Cerebellar nuclear complex (tissue), 1 donor: ENCODE results near the gene BCKDHB.
"Not testable (repeated sequence)": the region's sequence is repeated elsewhere in the genome, so short reads cannot be mapped to it uniquely, and the experiment has no call there.

Source experiments
- DNase-seq, 2 experiments: peaks; one replicate each; lab custom pipeline; 2025; lab: John Stamatoyannopoulos, UW

The BCKDHB gene

GRCh38 chr6:80209430-80209829 is 103.0 kb downstream of the BCKDHB start:
- no peak for DNase-seq

GRCh38 chr6:80210618-80211017 is 104.1 kb downstream of the BCKDHB start:
- no peak for DNase-seq

- no peak for DNase-seq
These were observed 104.8 kb downstream of the BCKDHB start for GRCh38 chr6:80211286-80211685.

DNA sequence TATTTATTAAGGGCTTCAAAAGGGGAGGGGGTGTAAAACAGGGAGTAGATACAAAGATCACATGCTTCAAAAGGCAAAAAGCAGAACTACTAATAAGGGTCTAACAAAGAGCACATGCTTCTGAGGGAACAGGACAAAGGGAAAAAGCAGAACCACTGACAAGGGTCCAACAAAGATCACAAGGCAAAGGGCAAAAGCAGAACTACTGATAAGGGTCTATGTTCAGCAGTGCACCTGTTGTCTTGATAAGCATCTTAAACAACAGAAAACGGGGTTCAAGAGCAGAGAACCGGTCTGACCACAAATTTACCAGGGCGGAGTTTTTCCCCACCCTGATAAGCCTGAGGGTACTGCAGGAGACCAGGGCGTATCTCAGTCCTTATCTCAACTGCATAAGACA is 105.4 kb downstream of the BCKDHB start:
- not testable (repeated sequence) for DNase-seq

DNA sequence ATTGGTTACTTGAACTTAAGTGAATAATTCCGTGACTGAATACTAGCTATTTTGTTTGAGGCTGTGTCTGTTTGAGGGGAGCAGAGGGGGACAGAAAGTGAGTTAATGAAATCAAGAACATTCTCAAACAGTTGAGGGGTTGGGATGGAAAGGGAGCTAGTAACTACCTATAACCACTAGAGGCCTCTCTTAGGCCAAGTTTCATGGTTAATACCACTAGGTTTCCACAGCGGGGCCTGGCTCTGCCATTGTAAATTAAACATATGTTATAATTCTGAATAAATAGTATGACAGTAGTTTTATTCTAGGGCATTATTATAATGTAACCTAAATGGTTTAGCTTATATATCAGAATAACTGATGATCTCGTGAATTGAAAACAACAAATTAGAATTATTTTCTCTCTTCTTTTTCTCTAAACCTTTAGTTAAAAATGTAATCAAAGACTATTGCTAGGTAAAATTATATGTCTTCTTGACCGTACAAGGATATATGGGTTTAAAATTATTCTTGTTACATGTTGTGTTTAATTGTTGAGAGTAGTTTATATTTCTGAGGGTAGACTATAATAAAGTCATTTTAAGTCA is 108.1 kb downstream of the BCKDHB start:
- peak in 1 of 2 experiments; percentile 2 for DNase-seq

DNA sequence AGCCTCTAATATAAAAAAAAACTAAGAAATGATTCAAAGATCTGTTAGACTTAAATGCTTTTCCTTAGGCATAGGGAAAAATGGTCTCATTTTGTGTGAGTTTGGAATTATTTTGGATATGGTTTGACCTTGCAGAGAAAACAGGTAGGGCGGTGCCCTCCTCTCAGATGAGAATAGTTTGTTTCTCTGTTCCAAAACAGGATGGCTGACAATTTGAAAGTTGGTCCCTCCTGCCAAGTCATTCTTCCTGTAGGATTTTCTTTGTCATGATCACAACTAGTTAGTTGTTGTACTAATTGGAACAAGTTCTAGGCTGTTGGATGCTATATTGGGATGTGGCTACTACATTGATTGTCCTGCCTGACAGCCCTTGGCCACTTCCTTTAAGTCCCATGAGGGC is 108.6 kb downstream of the BCKDHB start:
- DNase-seq: no peak

GRCh38 chr6:80217794-80218193 is 111.3 kb downstream of the BCKDHB start:
- no peak for DNase-seq

DNA sequence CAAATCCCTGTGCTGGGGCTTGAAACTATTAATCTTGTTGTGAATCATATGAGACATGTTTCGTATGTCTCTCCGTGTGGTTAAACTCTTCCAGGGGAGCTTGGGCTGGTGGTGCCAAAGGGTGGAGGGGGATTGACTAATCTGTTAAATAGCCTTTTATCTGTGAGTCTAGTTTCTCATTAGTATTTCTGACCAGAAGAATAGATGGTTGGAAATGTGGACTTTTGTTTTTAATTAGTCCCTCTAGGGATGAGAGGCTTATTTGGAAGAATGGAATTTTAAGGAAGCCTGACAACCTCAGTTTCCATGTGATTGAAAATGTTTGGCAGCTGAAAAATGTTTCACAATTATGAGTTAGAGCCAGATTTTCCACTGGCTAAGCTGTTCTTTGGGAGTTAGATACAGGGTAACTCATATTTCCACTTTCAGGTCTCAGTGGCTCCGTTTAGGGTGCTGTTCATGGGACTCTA is 117.3 kb downstream of the BCKDHB start:
- DNase-seq: no peak

DNA sequence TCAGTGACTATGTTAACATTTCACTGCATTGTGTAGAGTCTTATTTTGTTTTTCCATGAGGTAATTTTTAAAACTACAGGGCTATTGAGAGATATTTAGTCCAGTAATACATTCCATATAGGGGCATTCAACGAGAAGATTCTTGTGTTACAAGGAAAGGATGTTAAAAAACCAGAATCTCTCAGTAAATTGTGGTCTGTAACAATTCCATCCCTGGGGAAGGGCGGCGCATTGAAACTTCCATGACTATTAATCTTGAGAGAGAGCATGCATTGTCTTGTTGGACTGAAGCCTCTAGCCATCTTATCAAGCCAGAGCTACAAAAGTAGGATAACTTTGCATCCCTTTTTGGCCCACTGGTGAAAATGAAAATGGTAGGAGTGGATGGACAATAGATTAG is 119.7 kb downstream of the BCKDHB start:
- no peak for DNase-seq

GRCh38 chr6:80226699-80227098 is 120.2 kb downstream of the BCKDHB start:
- DNase-seq: no peak

DNA sequence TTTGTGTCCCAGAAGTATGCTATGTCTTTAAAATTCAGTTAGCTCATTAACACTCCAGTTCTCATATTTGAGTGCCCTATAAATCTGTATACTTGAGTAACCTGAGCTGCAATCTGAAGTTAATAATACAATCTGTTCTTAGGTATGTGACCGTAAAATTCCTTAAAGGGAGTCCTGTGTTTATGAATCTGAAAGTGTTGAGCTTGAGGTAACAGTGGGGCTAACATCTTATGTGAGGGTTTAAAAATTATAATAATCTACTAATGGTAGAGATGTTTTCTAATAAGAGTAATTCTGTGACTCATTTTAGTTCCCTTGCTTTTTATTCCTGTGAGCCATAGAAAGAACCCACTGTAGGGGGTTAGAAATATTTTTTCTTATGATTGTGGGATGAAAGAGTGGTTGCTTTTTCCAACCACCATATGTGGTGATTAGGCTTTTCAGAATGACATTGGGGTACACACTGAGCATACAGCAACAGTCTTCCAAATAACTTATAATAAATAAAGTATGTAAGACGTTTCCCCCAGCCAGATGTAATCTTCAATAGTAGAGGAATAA is 121.2 kb downstream of the BCKDHB start:
- DNase-seq: no peak

DNA sequence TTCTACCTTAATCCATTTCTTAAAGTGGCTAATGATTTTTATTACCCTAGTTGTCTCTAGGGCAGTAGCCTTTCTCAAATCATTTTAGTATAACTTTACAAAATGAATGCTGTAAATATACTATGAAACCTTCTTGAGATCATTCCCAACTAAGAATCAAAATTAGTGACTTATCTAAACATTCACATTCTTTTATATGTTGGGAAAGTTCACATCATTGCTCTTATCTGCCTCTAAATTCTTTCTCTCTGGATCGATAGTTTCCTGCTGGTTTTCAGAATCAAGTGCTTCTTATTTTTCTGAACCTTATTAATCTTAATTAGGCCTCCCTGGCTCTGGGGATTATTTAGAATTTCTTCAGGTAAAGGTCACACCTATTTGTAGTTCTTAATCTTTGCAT is 126.8 kb downstream of the BCKDHB start:
- no peak for DNase-seq

DNA sequence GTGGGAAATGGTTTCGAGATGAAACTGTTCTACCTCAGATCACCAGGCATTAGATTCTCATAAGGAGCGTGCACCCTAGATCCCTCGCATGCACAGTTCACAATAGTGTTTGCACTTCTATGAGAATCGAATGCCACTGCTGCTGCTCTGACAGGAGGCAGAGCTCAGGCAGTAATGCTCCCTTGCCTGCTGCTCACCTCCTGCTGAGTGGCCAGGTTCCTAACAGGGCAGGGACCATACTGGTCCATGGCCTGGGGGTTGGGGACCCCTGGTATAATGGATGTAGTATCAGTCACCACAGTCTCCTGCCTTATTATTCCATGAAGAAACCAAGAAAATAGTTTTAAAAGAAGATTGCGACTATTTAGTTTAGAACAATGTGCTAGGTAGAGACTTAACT is 127.5 kb downstream of the BCKDHB start:
- no peak for DNase-seq

GRCh38 chr6:80234401-80234800 is 127.9 kb downstream of the BCKDHB start:
- no peak for DNase-seq

- DNase-seq: no peak
These were observed 128.4 kb downstream of the BCKDHB start for GRCh38 chr6:80234908-80235307.

DNA sequence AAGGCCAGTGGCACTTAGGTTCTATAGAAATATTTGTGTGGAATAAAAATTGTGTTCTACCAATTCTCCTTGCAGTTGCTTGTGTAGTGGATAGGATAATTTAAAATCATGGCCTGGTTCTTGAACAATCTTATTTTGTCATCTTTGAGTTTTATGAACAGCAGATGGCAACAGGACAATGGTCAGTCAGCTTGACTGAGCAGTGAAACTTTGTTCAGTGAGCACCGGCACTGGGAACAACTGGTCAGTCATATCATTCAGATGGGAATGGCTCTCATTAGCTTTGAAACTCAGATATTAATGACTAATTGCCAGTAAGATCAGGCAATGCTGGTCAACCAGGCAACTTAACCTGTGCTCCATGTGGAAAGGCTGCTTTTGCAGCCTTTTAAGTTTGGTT is 129.2 kb downstream of the BCKDHB start:
- no peak for DNase-seq

- DNase-seq: not testable (repeated sequence)
These were observed 132.3 kb downstream of the BCKDHB start for GRCh38 chr6:80238754-80239153.

DNA sequence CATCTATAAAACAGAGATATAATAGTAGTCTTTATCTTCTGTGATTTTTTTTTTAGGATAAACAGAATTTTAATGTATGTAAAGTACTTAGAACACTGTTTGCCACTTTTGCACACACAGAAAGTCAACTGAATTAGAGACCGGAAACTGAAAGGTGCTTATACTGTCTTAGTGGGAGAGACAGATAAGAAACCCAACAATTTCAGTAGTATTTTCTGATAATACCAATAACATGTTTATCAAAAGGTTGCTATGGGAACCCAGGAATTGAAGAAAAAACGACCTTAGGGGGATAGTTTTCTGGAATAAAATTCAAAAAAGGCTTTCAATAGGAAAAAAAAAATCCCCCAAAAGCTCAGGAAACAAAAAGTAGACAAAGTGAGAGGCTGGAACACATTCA is 138.6 kb downstream of the BCKDHB start:
- no peak for DNase-seq

- DNase-seq: no peak
These were observed 143.4 kb downstream of the BCKDHB start for GRCh38 chr6:80249897-80250296.

DNA sequence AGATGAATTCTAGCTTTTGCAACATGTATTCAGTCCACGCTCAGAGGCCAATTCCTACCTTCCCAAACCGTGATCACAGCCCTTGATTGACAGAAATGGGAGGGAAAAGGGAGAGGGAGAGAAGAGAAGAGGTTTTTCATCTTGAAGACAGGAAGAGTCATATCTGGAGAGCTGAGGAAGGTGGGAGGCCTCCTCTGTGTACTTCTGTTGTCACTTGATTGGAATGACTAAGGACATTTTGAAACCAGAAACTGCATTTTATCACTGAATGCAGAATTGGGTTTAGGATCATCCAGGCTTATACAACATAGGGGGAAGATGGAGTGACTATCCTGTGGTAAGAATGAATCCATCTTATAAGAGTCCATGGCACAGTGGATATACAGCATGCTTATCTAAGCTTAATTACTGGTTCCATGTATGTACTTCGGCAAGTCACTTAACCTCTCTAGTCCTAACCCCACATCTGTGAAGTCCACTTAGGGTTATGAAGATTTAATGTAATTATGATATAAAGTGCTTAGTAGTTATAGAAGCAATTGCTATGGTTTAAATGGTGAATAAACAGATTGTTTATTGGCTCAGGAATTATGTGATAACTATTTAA is 144.0 kb downstream of the BCKDHB start:
- DNase-seq: no peak

DNA sequence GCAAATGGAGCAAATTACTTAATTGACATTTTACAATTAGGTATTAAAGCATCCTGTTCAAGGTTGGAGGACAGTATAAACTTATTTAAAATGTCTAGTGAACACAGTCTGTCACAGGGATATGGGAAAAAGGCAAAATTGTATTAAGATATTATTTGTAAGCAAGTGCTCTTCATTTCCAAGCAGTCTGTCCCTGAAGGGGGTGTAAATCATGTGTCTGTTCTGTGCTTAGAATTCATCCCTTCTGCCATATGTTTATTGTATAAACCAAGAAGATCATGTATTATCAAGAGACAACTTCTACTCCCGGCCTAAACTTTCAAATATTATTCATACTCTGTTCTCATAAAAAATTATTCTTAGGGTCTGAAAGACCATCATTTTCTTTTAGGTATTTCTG is 144.8 kb downstream of the BCKDHB start:
- no peak for DNase-seq

DNA sequence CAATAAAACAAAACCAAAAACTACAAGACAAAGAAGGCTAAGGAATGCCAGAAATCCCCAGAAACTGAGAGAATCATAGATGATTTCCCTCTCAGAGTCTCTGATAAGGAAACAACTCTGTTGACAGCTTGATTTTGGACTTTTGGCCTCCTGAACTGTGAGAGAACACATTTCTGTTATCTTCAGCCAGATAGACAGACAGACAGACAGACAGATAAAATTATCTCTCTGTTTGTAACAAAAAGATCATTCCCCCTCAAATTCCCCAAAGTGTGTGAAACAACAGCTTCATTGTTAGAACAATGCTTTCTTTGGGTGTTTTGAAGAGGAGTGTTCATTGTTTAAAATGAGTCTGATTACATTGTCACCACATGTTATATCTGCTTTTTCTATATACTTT is 148.2 kb downstream of the BCKDHB start:
- DNase-seq: no peak

DNA sequence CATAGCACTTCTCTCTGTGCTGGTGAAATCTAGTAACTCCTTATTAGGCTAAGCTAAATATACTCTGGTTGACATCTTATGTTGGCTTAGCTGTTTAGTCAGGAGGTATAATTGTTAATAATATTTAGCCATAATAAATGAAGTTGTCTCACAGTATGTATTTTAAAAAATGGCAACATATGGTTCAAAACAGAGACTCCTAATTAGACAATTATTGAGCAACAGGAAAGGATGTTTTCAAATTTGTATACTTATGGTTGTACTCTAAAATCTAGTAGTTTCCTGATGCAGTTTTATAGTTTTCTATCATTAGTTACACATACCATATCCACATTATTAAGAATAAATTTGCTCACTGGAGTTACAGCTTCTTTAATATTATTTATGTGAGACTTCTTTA is 150.2 kb downstream of the BCKDHB start:
- no peak for DNase-seq

DNA sequence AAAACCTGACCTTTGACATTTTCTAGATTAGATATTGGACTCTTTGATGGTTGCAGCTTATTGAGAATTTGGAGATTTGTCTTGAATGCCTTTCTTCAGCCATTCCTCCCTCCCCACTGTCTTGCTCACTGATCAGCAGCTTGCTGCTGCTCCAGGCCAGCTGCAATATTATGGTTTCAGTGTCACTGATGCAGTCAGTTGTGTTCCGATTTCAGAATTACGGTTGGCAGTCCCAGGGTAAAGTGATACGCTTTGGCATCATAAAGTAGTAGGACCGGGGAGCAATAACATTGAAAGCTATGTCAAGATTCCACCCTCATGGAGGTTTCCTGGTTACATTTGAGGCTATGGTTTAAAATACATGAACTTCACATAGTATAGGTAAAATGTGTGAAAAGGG is 152.6 kb downstream of the BCKDHB start:
- DNase-seq: no peak
